Central memory CD8-positive, alpha-beta T cell (primary cell): Measurements from ENCODE around the gene CNMD.

Experiments used
- ATAC-seq: fragments of 150-1000 bp; cut with Tn5 transposase; replicated peaks from 2 replicates; pipeline ENCODE4 v1.10.0; 2022; ENCODE audit warnings: mild to moderate bottlenecking, moderate FRiP score, moderate number of reproducible peaks; ENCODE audit not compliant: poor library complexity, severe bottlenecking; ENCODE audit errors: extremely low read depth
- DNase-seq, 2 donors: peaks; one replicate each; pipeline ENCODE4 v3.0.0; 2021; ENCODE audit warnings: low spot score in 2 of 2
- H3K27ac Mint-ChIP-seq: one replicate; pipeline ENCODE4 v1.8.0; 2022; ENCODE audit warnings: low read depth, mild to moderate bottlenecking, moderate library complexity, mixed read lengths
- H3K27me3 Mint-ChIP-seq: one replicate; pipeline ENCODE4 v1.8.0; 2022; ENCODE audit warnings: mixed read lengths
- H3K36me3 Mint-ChIP-seq: one replicate; pipeline ENCODE4 v1.8.0; 2022; ENCODE audit warnings: mild to moderate bottlenecking, moderate library complexity, mixed read lengths; ENCODE audit not compliant: insufficient read depth
- H3K4me1 Mint-ChIP-seq: one replicate; pipeline ENCODE4 v1.8.0; 2022; ENCODE audit warnings: mixed read lengths
- H3K4me3 Mint-ChIP-seq: one replicate; pipeline ENCODE4 v1.8.0; 2022; ENCODE audit warnings: mild to moderate bottlenecking, moderate library complexity, mixed read lengths
- H3K9me3 Mint-ChIP-seq: one replicate; pipeline ENCODE4 v1.8.0; 2022; ENCODE audit warnings: mixed read lengths

The CNMD gene

DNA sequence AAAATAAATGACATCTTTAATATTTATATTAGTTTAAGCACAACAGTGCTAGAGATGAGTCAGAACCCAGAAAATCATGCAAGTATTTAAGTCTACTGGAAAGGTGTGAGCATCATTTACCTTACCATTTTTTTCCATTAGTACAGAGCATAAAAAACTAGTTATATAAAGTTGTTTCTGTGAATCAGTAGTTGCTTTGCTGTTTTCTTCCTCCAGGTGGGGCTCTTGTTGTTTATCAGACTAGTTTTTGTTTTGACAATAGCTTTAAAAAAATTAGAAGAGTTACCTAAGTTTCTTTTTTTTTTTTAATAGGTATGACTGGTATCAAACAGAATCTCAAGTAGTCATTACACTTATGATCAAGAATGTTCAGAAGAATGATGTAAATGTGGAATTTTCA lies 74.3 kb downstream of the CNMD start:
- H3K4me3 Mint-ChIP-seq: no peak overlapping the region
- no peaks in the 10 kb centered on the region for H3K9me3 Mint-ChIP-seq
- peaks cover 59% of the 10 kb centered on the region for H3K36me3 Mint-ChIP-seq
- DNase-seq (no peak), ATAC-seq (no peak)
- no peak overlapping the region for H3K27ac Mint-ChIP-seq
- H3K27me3 Mint-ChIP-seq: no peaks in the 10 kb centered on the region
- no peaks in the 10 kb centered on the region for H3K4me1 Mint-ChIP-seq

- H3K4me1 Mint-ChIP-seq: no peaks in the 10 kb centered on the region
- H3K27me3 Mint-ChIP-seq: no peaks in the 10 kb centered on the region
- ATAC-seq: no peak
- no peak overlapping the region for H3K27ac Mint-ChIP-seq
- peaks cover 70% of the 10 kb centered on the region for H3K36me3 Mint-ChIP-seq
- H3K4me3 Mint-ChIP-seq: no peak overlapping the region
- no peaks in the 10 kb centered on the region for H3K9me3 Mint-ChIP-seq
- no peak for DNase-seq
Observed at GRCh38 chr13:52664272-52664671, 75.3 kb downstream of the CNMD start.

DNA sequence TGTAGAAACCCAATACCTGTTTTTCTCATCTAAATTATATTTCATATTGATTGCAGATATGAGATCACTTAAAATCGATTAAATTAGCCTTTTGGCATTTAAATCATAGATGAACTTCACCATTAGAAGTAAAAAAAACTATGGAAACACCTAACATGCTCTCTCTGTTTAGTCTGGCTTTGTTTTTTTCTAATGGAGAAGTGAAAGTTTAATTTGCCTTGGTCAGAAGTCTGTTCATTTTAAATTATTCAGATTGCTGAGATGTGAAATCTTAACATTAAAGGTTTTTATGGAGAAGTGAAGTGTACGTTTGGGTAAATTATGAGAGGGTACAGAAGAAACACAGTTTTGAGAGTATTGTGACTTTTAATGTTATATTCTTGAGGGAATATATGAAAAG lies 80.3 kb downstream of the CNMD start:
- peak overlapping the region; percentile 63 for H3K27ac Mint-ChIP-seq
- H3K36me3 Mint-ChIP-seq: peaks cover 43% of the 10 kb centered on the region
- ATAC-seq: no peak

More for the DNA sequence above, 80.3 kb downstream of the CNMD start:
- Mint-ChIP-seq H3K27me3 (no peaks in the 10 kb centered on the region), H3K9me3 (no peaks in the 10 kb centered on the region), H3K4me3 (no peak overlapping the region), H3K4me1 (no peaks in the 10 kb centered on the region)
- no peak for DNase-seq
